Right lobe of liver (tissue), 4 donors: ENCODE data around the gene MYO1B.

Experiments
- CTCF ChIP-seq, 4 donors: fragments of 200-600 bp in 3 of 4; fragments of 450-650 bp in 1 of 4; IDR thresholded peaks; one replicate each; pipeline versions ENCODE4 v1.5.1 to v1.8.0; 2016 to 2022; ENCODE audit warnings: antibody characterized with exemption in 4 of 4, mild to moderate bottlenecking in 2 of 4
- POLR2A ChIP-seq: fragments of 450-650 bp; IDR thresholded peaks from one replicate; pipeline ENCODE4 v1.6.1; 2017; ENCODE audit warnings: antibody characterized with exemption, mild to moderate bottlenecking
- donor health status: DM: no; HTN: no; CAD: no.
- donor health status: DM: no; HTN: no; CAD: no.
- donor health status: DM: no; HTN: yes; CAD: no.

DNA sequence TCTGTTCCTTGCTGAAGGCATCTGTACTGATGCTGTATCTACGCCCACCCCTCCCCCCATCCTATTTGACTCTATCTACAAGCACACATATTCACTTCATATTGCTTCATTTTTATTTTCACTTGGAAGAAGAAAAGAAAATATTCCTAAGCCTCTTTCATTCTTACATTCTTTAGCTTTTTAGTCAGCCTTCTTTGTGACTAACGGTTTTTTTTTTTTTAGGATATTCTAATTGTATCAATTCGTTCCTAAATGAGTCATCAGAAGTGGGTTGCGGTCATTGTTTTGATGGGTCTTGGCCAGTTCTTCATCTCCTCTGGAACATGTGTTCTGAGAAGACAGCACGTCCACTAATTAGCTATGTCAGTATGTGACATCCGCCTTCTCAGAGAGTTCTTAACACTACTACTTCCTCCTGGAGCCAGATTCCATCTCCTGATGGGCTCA, 88.7 kb downstream of the MYO1B start:
- TF ChIP-seq CTCF (IDR thresholded peaks at IDR 0.05) (no peak), POLR2A (no peak)
